Astrocyte (in vitro differentiated cells and primary cell): ENCODE measurements around the gene EVC2.

Experiments used
- CTCF ChIP-seq: IDR thresholded peaks from 2 replicates; pipeline ENCODE4 v1.5.1; 2011; ENCODE audit warnings: low read depth, mild to moderate bottlenecking, inconsistent platforms, low read length, moderate library complexity; ENCODE audit not compliant: insufficient read depth
- EZH2 ChIP-seq: IDR thresholded peaks from 2 replicates; pipeline ENCODE4 v1.6.1; 2012; ENCODE audit warnings: mild to moderate bottlenecking, low read length, inconsistent platforms; ENCODE audit not compliant: insufficient read depth

GRCh38 chr4:5661237-5661636 is 47.1 kb downstream of the EVC2 start:
- TF ChIP-seq CTCF, result no peak
- TF ChIP-seq EZH2, result no peak
